GM19467 (cell line): Measurements from ENCODE around the gene CACTIN.

Source experiments
- ATAC-seq: cut with Tn5 transposase; IDR thresholded peaks from one replicate; pipeline ENCODE4 v1.9.1; 2021; ENCODE audit warnings: mild to moderate bottlenecking, moderate library complexity; ENCODE audit not compliant: unreplicated experiment

The CACTIN gene

GRCh38 chr19:3646336-3647092, 19.9 kb upstream of the CACTIN start:
- ATAC-seq: no peak

GRCh38 chr19:3645726-3646125, 19.1 kb upstream of the CACTIN start:
- no peak for ATAC-seq

GRCh38 chr19:3645067-3645396, 18.4 kb upstream of the CACTIN start:
- no peak for ATAC-seq

GRCh38 chr19:3644351-3645066, 17.9 kb upstream of the CACTIN start:
- ATAC-seq: no peak

GRCh38 chr19:3643674-3644313, 17.2 kb upstream of the CACTIN start:
- no peak for ATAC-seq

- ATAC-seq: no peak
These were observed 16.5 kb upstream of the CACTIN start for GRCh38 chr19:3642987-3643673.

- ATAC-seq: no peak
These were observed 15.7 kb upstream of the CACTIN start for GRCh38 chr19:3642296-3642695.

- ATAC-seq: no peak
These were observed 15.1 kb upstream of the CACTIN start for GRCh38 chr19:3641515-3642269.

GRCh38 chr19:3639479-3639878, 12.9 kb upstream of the CACTIN start:
- no peak for ATAC-seq

- ATAC-seq: no peak
These were observed 11.9 kb upstream of the CACTIN start for GRCh38 chr19:3638208-3639193.

GRCh38 chr19:3637621-3638020, 11.0 kb upstream of the CACTIN start:
- no peak for ATAC-seq

- ATAC-seq: no peak
These were observed 10.4 kb upstream of the CACTIN start for GRCh38 chr19:3636962-3637361.

- no peak for ATAC-seq
These were observed 9.9 kb upstream of the CACTIN start for GRCh38 chr19:3636506-3636905.

- ATAC-seq: no peak
These were observed 8.0 kb upstream of the CACTIN start for GRCh38 chr19:3634496-3635045.

- ATAC-seq: no peak
These were observed 7.0 kb upstream of the CACTIN start for GRCh38 chr19:3633559-3633988.

GRCh38 chr19:3632739-3633558, 6.4 kb upstream of the CACTIN start:
- no peak for ATAC-seq

- no peak for ATAC-seq
These were observed 5.5 kb upstream of the CACTIN start for GRCh38 chr19:3632098-3632497.

GRCh38 chr19:3631053-3631861, 4.7 kb upstream of the CACTIN start:
- no peak for ATAC-seq
